ENCODE measurements around the gene EP400.
"Not testable (repeated sequence)": the region's sequence is repeated elsewhere in the genome, so short reads cannot be mapped to it uniquely, and the experiment has no call there.

EP400 gene

DNA sequence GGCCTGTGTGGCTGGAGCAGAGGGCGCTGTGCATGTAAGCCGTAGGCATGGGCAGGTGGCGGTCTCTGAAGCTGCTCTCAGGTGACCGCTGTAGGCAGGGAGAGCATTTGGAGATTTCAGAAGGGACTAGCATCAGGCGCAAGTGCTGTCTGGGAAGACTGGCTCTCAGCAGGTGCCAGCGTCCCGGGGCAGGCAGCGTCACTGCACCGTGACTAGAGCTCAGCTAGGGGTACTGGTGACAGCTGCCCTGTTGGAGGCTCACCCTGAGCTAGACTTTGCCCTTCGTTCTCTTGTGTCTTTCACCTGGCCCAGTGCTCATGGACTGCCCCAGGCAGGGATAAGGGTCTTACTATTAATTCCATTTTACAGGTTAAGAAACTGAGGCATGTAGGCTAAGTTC, 115.5 kb downstream of the EP400 start:
- FAIRE-seq (no peak), DNase-seq (ENCODE audit: low spot score) (no peak)

DNA sequence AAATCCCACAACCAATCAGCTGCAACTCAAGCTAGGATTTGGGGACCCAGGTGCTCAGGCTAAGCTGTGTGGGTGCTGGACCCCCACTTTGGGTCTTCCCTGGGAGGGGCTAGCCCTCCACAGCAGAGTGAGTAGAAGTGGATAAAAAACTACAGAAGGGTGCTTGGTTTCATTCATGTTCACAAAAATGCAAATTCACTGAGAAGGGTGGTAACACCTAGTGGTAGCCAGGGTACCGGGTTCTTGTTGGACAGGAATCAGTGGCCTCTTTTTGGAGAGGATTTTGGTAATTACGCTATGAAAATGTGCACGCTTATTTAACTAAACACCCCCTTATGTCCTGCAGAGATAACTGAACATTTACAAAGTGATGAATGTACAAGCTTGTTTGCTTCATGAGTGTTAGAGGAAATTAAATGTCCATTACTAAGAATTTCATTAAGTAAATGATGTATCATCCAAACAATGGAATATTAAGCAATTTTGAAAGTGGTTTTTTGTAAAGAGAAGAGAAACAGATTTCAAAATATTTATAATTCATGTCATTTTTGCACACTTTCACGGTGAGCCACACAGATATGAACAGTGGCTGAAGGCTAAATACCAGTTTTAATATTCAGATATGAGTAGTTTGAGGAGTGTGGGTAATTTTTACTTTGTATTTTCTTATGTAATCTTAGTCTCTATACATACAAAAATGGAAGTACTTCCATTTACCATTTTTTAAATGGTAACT, 116.0 kb downstream of the EP400 start:
- FAIRE-seq (no peak), DNase-seq (ENCODE audit: low spot score) (no peak)

GRCh38 chr12:132066345-132066685, 116.6 kb downstream of the EP400 start:
- no peak for FAIRE-seq
- no peak for DNase-seq (ENCODE audit: low spot score)

DNA sequence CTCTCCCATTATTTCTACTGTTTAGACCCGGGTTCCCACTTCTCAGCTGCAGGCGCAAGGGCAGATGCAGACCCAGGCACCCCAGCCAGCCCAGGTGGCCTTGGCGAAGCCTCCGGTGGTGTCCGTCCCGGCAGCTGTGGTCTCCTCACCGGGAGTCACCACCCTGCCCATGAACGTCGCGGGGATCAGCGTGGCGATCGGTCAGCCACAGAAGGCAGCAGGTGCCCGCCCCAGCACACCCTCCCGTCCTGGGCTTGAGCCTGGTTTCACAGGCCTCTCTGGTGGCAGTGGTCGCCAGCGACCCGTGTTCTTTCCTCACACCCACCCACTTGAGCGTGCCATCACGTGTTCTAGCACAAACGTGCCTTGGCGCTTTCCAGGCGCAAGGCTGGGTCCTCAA, 117.0 kb downstream of the EP400 start:
- FAIRE-seq: no peak
- DNase-seq (ENCODE audit: low spot score): no peak

DNA sequence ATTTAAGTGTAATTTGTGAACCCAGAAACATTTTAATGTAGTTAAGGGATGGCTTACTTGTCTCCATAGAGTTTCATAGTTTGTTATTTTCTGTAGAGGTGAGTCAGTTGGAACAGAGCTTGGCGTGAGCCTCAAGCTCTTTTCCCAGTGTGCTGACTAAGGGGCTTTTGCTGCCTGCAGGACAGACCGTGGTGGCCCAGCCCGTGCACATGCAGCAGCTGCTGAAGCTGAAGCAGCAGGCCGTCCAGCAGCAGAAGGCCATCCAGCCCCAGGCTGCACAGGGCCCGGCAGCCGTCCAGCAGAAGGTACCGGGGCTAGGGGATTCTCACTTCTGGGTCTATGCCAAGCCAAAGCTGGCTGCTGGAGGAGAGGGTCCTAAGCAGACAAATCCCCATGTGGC, 117.4 kb downstream of the EP400 start:
- FAIRE-seq (no peak), DNase-seq (ENCODE audit: low spot score) (no peak)

GRCh38 chr12:132068250-132068649, 118.5 kb downstream of the EP400 start:
- FAIRE-seq (no peak), DNase-seq (ENCODE audit: low spot score) (no peak)

GRCh38 chr12:132069336-132069985, 119.7 kb downstream of the EP400 start:
- FAIRE-seq: no peak

DNA sequence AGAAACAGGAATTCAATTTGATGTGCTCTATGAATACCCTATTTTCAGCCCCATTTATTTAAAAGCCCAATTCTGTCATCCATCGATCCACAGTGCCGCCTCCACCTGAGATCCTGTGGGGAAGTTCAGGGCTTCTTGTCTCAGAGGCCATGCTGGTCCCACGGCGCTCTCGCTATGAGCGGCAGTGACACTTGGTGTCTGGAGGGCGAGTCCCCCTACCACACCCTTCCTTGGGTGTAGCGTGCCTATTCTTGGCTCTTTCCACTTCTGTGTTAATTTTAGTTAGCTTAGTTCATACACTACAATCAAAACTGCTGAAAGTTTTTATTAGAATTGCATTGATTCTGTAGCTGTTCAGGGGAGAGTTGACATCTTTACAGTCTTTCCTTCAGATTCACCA, 120.6 kb downstream of the EP400 start:
- FAIRE-seq: no peak

More at GRCh38 chr12:132069336-132069985, 119.7 kb downstream of the EP400 start:
- DNase-seq (ENCODE audit: low spot score): no peak

DNA sequence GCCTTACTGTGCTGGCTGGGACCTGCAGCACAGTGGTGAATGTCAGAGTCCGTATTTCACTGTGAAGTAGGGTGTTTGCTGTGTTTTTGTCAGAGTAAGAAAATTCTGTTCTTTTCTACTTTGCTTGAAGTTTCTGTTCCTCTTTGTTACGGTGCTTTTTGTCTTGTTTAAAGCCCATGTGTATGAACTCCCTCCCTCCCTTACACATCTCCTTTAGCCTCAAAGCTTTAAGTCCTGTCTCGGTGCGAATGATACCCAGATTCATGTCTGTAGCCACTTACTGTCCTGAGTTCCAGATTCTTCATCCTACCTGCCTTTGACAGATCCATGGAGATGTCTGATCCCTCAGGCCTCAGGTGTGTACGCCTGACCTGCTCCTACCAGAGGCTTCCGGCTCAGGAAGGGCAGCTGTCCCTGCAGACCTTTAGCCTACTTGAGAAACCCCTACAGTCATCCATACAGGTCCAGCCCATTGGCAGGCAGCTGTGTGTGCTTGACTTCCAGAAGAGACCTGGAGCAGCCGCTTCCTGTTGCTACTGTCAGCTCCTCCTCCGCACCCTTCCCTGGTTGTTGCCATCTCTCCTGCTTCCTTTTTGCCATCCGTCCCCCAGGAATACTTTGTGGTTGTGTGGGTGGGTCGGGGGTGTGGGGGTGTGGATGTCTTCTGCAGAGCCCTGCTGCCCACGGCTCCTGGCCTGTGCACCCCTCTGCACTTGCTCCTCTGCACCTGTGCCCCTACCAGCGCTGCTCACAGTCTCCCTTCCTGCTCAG, 121.5 kb downstream of the EP400 start:
- DNase-seq (ENCODE audit: low spot score) (no peak), FAIRE-seq (no peak)

More for the DNA sequence above, 120.6 kb downstream of the EP400 start:
- no peak for DNase-seq (ENCODE audit: low spot score)

- FAIRE-seq (no peak), DNase-seq (ENCODE audit: low spot score) (no peak)
Measured at GRCh38 chr12:132071830-132072384, 122.2 kb downstream of the EP400 start.

GRCh38 chr12:132074216-132074615, 124.5 kb downstream of the EP400 start:
- no peak for DNase-seq (ENCODE audit: low spot score)
- FAIRE-seq: no peak

- no peak for FAIRE-seq
- no peak for DNase-seq (ENCODE audit: low spot score)
Measured at GRCh38 chr12:132075026-132075713, 125.4 kb downstream of the EP400 start.

- DNase-seq (ENCODE audit: low spot score) (no peak), FAIRE-seq (no peak)
Measured at GRCh38 chr12:132075714-132076553, 126.2 kb downstream of the EP400 start.

DNA sequence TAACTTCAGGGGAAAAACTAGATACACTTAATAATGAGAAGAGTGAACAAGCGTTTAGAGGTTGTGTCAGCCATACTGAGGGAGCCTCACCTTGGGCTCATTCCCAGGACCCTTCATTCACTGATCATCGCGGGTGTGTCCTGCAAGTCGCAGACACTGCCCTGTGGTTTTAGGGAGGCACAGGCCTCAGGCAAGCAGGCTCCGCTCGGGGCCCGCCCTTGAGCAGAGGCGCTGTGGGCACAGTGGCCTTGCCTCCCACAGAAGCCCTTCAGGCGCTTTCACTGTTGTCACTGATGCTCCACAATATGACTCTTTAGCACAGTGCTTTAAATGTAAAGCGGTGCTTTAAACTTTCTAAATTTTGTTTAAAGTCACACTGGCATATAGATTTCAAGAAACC, 127.0 kb downstream of the EP400 start:
- FAIRE-seq: no peak
- no peak for DNase-seq (ENCODE audit: low spot score)

DNA sequence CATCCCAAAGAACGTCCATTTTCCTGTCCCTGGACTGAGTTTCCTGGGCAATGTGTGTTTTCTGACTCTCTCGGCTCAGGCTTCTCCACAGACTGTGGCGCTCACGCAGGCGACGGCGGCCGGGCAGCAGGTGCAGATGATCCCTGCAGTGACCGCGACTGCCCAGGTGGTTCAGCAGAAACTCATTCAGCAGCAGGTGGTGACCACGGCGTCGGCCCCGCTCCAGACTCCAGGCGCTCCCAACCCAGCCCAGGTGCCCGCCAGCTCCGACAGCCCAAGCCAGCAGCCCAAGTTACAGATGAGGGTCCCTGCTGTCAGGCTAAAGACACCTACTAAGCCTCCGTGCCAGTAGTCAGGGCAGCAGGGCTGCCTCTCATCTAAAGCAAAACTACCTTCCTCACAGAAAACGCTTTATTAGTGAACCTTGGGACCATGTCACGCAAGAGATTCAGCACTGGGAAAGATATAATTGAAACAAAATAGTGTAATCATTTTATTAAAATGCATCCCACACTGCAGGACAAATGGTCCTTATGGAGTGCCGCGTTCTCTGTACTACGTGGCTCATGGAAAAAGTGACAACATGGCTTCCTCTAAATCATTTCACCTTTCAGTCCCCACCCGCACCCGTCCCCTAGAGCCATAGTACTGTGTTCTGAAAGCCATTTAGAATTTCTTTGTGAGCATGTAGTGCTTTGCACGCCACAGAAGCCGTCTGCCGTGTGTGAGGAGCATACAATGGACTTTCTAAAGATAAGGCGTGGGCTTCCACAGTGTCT, 127.8 kb downstream of the EP400 start:
- FAIRE-seq (no peak), DNase-seq (ENCODE audit: low spot score) (no peak)

DNA sequence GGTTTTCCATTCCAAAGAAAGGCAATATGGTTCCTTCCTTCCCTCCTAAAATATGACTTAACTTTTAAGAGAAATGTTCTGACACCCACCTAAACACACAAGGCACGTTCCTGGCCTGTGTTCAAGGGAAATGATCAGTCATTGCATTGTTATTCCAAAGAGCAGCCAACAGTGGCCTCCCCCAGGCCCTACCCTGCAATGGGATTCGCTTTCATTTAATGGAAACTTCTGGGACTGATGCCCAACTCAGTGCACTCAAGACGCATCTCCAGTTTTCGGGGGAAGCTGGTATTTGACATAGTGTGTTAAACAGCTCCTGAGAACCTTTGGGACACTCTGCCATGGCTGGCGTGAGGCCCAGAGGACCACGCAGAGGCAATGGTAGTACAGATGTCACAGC, 128.4 kb downstream of the EP400 start:
- FAIRE-seq: no peak
- DNase-seq (ENCODE audit: low spot score): no peak

- no peak for DNase-seq (ENCODE audit: low spot score)
- FAIRE-seq: no peak
Measured at GRCh38 chr12:132079200-132079599, 129.5 kb downstream of the EP400 start.

DNA sequence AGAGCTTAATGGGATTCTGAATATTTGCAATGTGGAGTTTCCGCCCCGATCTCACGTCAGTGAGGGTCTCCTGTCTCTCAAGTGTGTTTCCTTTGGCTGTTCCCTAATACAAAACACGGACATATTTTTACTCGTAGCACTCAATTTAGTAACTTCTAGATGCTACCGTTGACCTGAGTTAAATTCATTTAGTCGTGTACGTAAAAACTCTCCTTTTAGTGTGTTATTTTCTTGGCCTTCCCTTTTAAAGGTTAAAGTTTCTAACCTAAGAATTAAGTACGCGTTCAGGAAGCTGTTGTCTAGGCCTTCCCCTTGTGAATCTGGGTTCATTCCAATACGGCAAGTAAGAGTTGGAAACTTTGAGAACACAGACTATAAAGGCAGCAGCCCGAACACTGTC, 130.0 kb downstream of the EP400 start:
- FAIRE-seq (no peak), DNase-seq (ENCODE audit: low spot score) (no peak)

GRCh38 chr12:132080515-132080914, 130.8 kb downstream of the EP400 start:
- not testable (repeated sequence) for FAIRE-seq; DNase-seq (ENCODE audit: low spot score)

DNA sequence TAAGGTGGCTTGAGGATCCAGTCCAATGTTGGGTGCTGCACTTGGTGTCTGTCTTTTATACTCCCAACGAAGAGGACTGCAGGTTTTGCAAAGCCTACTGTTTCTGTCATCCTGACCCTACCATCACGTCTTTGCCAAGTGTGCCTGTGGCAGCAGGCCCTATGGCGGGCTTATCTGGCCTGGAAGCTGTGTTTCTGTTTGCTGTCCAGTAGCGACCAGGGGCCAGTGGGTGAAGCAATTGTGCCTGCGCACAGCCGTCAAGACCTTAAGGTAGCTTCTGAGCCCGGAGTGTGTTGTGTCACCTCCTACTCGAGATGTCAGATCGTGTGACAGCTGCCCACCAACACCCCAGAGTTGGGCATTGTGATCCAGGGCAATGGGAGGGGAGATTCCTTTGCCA, 131.7 kb downstream of the EP400 start:
- no peak for FAIRE-seq
- no peak for DNase-seq (ENCODE audit: low spot score)
